ENCODE data around the gene PRR19. TPM values are rescaled to one million over a fixed set of nuclear protein-coding genes. Genes with fewer than 3 reads are reported as not detected.
A peak's percentile ranks its signal among the peaks of the same experiment; 100 is the strongest.
"Not testable (repeated sequence)": the region's sequence is repeated elsewhere in the genome, so short reads cannot be mapped to it uniquely, and the experiment has no call there.

Gene PRR19
- total RNA-seq, 4 donors from 2014 or later: 0.17 to 0.50 TPM; not detected in 2

- peaks cover 0 to 23% (median 17%) of the 10 kb centered on the region in 4 donors for H3K36me3 ChIP-seq
- no peak for DNase-seq (ENCODE audit: extremely low spot score)
- no peaks in the 10 kb centered on the region for H3K9me3 ChIP-seq
- WGBS: 68% methylated on average over 2 of the region's 2 CpGs
- H3K4me3 ChIP-seq: no peak overlapping the region
- intact Hi-C loops (cut with DNase I): no loop called here
- peak overlapping the region in 1 of 4 donors; percentile 4 for H3K27ac ChIP-seq (replicated peaks in 1 of 4)
- H3K4me1 ChIP-seq: peaks cover 20 to 37% (median 27%) of the 10 kb centered on the region in 4 donors
- no peak for TF ChIP-seq POLR2A (IDR thresholded peaks at IDR 0.05; ENCODE audit: low read depth)
- no peak for TF ChIP-seq EP300 (IDR thresholded peaks at IDR 0.05)
- TF ChIP-seq CTCF (IDR thresholded peaks at IDR 0.05): no peak
- TF ChIP-seq POLR2AphosphoS5 (IDR thresholded peaks at IDR 0.05): no peak
- no peaks in the 10 kb centered on the region for H3K27me3 ChIP-seq
These were observed 28.3 kb downstream of the PRR19 start for GRCh38 chr19:42330241-42330711.

GRCh38 chr19:42331333-42331732 lies 29.4 kb downstream of the PRR19 start:
- H3K9me3 ChIP-seq; intact Hi-C loops (cut with DNase I); H3K27ac ChIP-seq (replicated peaks in 1 of 4); DNase-seq (ENCODE audit: extremely low spot score); H3K4me3 ChIP-seq; H3K27me3 ChIP-seq: not testable (repeated sequence)
- Histone ChIP-seq H3K4me1 (peaks cover 17 to 31% (median 21%) of the 10 kb centered on the region in 4 donors), H3K36me3 (peaks cover 3 to 31% (median 27%) of the 10 kb centered on the region in 4 donors)
- WGBS: 85% methylated on average over 3 of the region's 3 CpGs

- peaks cover 10 to 39% (median 34%) of the 10 kb centered on the region in 4 donors for H3K36me3 ChIP-seq
- no peak for DNase-seq (ENCODE audit: extremely low spot score)
- no peak for TF ChIP-seq POLR2AphosphoS5 (IDR thresholded peaks at IDR 0.05)
- no peak for TF ChIP-seq CTCF (IDR thresholded peaks at IDR 0.05)
- no peak for TF ChIP-seq POLR2A (IDR thresholded peaks at IDR 0.05; ENCODE audit: low read depth)
- TF ChIP-seq EP300 (IDR thresholded peaks at IDR 0.05): no peak
- no peak overlapping the region for H3K4me3 ChIP-seq
- no peaks in the 10 kb centered on the region for H3K27me3 ChIP-seq
- H3K9me3 ChIP-seq: no peaks in the 10 kb centered on the region
- peaks cover 9 to 23% (median 13%) of the 10 kb centered on the region in 4 donors for H3K4me1 ChIP-seq
- intact Hi-C loops (cut with DNase I): no loop called here
- 82% methylated on average over 6 of the region's 6 CpGs for WGBS
- H3K27ac ChIP-seq (replicated peaks in 1 of 4): no peak overlapping the region
These were observed 30.1 kb downstream of the PRR19 start for GRCh38 chr19:42332059-42332458.

- Histone ChIP-seq H3K4me1 (peaks cover 2 to 14% (median 4%) of the 10 kb centered on the region in 4 donors), H3K36me3 (peaks cover 11 to 48% (median 42%) of the 10 kb centered on the region in 4 donors)
These were observed 31.1 kb downstream of the PRR19 start for GRCh38 chr19:42333018-42333417.

More at GRCh38 chr19:42333018-42333417, 31.1 kb downstream of the PRR19 start:
- intact Hi-C loops (cut with DNase I): no loop called here
- no peak overlapping the region for H3K27ac ChIP-seq (replicated peaks in 1 of 4)
- WGBS: 100% methylated on average over 2 of the region's 3 CpGs
- no peak for DNase-seq (ENCODE audit: extremely low spot score)
- no peaks in the 10 kb centered on the region for H3K27me3 ChIP-seq
- no peak overlapping the region for H3K4me3 ChIP-seq
- TF ChIP-seq POLR2AphosphoS5 (IDR thresholded peaks at IDR 0.05) (no peak), CTCF (IDR thresholded peaks at IDR 0.05) (no peak), POLR2A (IDR thresholded peaks at IDR 0.05; ENCODE audit: low read depth) (no peak), EP300 (IDR thresholded peaks at IDR 0.05) (no peak)
- no peaks in the 10 kb centered on the region for H3K9me3 ChIP-seq
